DMS 273 (cell line): ENCODE results near the gene SRPX.

Experiments
- DNase-seq: peaks from one replicate; lab custom pipeline; 2025; ENCODE audit not compliant: unreplicated experiment; lab: John Stamatoyannopoulos, UW

The SRPX gene

DNA sequence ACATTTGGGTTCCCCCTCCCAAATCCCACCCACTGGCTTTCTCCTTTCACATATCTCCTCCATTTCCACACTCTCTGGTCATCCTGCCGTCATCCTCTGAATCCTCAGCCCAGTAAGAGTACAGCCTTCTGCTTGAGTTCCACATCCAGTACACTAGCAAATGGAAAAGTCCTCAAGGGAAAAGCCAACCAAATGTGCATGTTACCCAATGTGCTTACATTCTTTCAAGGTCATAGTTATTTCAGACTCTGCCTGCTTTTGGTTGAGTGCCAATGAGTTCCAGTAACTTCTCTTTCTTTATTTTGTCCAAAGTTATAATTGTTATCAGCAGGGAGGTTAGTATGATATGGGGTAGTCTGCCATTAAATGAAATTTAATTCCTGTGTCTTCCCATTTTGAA is 78.1 kb downstream of the SRPX start:
- no peak for DNase-seq

DNA sequence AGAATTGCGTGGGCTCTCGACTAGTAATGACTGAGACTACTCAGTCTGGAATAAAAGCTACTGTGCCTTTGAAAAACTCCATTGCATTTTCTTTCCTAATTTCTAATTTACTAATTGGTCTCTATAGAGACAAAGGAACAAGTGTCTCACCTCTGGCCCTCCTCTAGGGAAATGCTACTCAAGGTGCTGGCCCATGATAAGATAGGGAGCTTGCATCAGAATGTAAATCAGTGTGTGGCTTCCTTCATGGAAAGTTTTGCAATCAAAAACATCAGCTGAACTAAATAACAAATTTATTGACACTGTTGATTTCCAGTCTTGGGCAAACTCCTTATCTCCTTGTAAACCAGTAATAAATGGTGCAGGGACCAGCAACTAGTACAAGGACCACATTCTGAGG is 81.8 kb downstream of the SRPX start:
- no peak for DNase-seq

DNA sequence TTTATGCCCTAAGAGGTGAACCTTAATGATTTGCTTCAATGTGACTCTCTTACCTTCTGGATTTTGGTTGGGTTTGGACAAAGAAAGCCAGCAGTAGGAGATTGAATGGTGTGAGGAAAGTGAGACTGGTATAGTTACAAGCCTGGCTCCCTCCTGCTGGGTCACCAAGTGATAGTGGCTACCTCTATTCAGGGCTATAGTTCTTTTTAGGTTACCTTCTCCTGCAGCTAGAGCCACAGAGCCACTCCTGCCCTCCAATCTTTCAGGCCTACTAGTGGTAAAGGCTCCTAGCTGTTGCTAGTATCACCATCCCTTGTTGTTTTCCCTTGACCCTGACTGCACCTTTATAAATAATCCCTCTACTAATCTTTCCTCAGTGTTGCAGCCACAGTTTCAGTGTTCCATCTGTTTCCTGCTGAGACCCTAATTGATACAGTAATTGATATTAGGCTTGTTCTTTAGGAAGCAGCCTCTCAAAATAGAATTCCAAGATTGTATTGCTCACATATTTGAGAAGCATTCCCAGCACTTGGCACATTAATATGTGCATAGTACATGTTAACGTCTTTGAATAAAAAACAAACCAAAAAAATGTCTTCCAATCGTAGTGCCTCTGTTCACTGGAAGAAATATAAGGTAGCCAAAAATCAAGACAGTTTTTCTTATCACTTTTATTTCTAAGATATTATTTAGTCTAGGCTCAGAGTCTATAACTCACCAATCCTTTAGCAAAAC is 82.3 kb downstream of the SRPX start:
- no peak for DNase-seq

DNA sequence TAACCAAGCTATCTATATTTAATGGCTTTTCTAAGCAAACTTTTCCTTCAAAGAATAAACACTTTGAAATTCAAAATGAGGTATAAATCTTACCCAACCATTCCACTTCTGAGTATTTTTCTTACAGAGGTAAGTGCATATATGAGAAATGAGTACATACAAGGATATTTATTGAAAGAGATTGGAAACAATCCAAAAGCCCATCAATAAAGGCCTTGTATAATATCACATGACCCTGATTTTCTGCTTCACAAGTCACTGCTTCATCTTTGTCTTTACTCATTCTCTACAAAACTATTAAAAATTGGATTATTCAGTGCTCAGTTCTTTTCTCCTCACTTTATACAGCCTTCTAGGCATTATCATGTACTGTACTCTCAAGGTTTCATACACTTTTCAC is 91.3 kb downstream of the SRPX start:
- no peak for DNase-seq

DNA sequence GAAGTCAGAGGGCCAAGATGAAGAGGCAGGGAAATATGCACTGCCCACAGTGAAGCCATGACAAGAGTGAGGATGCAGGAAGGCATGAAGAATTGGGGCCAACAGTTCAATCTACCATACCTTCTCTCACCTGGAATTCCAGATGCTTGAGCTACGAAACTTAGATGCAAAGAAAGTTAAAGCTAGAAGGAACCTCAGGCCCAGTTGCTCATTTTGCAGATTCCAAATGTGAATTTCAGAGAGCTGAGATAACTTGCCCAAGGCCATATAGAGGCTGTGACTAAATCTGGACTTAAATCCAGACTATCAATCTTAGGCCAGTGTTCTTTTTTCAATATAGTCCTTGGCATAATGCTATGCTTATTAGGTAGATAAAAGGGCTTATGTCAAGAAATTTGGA is 92.7 kb downstream of the SRPX start:
- DNase-seq = no peak

DNA sequence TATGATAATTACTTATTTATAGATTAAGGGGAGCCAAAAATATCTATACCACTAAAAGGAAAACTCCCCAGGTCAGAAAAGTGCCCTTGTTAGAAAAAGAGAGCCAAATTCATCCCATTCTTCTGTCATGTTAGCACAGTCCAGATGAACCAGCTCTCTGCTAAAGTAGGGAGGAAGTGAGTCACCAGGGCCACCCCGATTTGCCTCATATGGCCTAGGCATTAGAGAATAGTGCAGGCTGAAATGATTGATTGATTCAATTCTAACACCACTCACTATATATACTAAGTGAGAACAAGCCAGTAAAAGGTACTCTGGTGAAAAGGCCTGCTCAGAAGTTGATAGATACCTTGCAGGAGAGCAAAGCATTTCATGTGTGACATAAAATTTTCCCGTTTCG is 94.5 kb downstream of the SRPX start:
- DNase-seq = no peak

DNA sequence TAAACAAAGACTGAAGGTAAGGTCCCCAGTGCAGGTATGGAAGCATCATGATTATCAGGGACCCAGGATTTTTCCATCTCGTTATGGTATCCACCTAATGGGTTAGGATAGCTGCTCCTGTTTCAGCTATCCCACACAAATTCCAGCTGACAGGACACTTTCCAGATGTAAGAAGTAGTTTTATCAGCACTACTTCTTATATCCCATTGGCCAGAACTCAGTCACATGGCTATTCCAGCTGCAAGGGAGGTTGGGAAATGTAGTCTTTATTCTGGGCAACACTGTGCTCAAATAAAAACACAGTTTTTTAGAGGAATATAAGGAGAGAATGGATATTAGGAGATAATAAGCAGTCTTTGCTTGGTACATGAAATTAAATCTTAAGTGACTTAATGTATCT is 96.7 kb downstream of the SRPX start:
- DNase-seq = no peak

DNA sequence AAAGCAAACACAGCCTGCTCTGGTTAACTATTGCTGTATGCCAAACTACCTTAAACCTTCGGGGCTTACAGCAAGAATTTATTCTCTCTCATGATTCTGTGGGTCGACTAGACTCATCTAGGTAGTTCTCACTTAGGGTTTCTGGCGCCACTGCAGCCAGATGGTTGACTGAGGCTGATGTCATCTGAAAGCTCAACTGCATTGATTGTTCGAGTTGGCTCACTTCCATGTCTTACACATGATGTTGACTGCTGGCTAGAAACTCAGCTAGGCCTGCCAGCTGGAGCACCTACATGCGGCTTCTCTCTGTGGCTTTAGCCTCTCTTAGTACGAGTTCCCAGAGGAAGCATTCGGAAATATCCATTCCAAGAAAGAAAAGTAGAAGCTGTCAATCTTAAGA is 103.2 kb downstream of the SRPX start:
- DNase-seq = peak; percentile 96

DNA sequence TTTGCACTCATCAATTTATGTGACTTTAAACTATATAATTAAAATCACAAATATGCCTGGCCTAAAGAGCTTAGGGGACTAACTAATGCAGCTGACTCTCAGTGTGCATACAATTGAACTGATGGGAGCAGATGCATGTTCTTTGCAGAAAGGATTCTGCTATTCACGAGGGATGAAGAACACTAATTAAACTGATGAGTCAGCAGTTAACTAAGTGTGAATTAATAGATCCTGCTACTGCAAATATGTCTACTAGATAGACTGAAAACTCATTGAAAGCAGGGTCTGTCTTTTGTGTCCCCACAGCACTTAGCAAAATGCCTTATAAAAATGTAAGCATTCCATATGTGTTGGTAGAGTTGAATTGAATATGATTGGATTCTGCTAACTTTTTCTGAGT is 104.0 kb downstream of the SRPX start:
- peak; percentile 53 for DNase-seq

DNA sequence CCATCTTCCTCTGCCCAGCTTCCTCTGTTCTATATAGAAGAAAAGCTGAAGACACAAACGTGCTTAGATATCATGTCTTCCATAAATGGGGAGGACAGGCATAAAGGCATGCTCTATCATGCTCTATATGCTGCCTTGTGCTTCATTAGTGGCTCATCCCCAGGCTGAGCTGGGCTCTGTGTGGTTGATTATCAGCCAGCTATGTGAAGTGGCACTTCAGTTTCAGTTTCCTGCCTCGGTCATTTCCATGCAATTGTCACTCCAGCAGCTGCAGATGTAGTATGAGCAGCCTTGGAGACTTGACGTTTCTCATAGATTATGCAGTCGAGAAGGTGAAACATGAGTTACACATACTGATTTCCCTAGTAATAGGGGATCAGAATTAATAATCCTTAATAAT is 108.1 kb downstream of the SRPX start:
- no peak for DNase-seq

DNA sequence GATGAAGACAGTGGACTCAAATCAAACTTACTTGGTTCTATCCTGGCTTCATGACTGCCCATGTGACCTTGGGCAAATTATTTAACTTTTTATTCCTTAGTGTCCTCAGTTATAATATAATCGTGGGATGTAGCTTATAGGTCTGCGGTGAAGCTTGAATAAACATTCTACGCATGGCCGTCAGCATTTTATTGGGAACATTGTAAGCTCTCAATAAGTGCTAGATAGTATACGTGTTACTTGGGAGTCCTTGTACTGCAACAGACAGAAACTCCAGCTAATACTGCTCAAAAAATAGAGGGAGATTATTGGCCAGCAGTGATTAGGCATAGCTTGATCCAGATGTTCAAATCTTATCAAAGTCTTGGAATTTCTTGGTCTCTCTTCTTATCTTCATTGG is 109.5 kb downstream of the SRPX start:
- no peak for DNase-seq

DNA sequence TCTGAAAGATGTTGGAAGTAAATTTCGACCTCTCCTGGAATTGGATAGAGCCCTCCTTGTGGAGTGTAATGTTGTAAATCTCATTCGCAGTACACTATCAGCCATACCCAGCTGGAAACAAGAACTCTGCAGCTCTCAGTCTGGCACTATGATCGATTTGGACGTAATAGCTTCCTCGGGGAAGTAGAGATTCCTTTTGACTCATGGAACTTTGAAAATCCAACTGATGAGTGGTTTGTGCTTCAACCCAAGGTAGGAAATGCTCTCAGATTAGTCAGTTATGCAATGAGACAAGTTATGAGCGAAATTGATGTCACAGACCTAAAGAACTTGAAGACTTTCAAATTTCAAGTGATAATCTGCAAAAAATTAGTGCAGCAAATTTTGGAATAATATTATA is 110.4 kb downstream of the SRPX start:
- DNase-seq = no peak

DNA sequence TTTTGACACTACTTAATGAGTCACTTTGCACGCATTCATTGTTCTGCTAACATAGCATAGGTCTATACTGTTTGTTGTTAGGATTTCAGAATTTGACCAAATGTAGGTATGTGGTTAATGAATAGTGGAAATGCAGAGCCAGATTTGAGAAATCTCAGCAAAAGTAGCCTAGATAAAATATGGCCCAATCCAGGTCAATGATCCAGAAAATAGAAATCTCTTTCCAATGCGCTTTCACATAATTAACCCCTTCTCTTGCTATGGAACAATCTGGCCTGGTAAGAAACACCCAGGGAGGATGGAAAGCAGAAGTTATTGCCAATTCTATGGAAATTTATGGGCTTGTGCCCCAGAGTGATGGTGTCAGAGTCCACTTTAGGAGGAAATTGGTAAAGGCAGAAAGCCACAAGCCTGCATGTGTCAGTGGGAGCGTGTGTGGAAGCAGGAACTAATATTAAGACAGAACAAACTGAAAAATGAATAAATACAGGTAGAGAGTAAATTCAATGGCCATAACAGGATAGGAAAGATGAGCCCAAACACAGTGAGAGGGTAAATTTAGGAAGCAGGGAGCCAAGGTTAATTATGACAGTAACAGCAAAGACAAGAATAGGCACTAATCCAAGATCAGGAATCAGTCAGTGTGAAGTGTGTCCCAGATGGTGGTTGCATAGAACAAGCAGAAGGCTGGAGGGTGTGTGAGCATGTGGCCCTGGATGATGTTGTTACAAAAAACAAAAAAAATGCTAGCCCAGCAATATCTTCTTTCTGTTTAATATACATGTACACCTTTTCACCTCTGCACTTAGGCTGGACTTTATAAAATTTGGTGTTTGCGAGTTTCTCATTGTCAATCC is 111.4 kb downstream of the SRPX start:
- peak; percentile 67 for DNase-seq

DNA sequence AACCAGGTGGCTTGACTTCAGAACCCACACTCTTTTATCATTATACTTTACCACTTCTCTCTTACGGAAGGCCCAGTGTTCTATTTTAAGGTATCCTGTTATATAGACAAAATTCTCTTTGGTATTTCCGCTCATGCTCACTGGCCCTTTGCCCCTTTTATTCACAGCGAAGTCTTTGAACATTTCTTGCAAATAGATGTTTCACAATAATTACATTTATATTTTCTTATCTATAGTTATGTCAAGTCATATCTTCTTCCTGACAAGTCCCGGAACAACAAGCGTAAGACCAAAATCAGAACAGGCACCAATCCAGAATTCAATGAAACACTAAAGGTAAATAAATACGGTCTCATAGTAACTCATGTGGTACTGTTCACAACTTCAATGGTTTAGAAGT is 112.3 kb downstream of the SRPX start:
- no peak for DNase-seq

DNA sequence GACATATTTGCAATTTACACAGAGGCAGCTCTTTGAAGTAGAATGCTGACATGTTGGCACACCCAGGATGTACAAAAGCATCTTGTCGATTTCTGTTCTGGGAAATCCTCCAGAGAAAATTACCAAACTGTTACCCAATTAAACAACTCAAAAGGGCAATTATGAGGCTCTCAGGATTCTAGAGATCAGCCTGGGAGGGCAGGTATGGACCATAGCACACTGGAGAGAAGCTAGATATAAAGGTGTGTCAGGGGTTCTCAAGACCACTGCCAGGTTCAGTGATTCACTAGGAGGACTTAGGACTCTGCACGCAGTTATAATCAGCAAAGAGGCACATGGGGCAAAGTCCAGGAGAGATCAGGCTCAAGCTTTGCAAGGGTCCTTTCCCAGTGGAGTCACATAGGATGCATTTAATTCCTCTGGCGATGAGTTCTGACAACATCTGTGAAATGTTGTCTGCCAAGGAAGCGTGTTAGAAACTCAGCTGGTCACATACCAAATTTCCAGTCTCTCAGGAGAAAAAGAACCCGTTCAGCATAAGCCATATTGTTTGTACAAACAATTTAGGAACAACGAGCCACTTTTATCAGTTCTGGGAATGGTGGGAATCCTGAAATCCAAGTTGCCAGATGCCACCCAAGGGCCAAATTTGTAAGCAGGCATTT is 113.5 kb downstream of the SRPX start:
- DNase-seq = peak; percentile 27

DNA sequence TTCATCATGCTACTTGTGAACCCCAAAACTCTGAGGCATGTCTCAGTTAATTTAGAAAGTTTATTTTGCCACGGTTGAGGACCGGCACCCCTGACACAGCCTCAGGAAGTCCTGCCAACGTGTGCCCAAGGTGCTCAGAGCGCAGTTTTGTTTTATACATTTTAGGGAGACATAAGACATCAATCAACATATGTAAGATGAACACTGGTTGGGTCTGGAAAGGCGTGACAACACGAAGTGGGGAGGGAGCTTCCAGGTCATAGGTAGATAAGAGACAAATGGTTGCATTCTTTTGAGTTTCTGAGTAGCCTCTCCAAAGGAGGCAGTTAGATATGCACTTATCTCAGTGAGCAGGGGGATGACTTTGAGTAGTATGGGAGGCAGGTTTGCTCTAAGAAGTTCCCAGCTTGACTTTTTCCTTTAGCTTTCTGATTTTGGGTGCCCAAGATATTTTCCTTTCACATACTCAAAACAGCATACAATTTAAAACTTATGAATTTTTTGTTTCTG is 115.4 kb downstream of the SRPX start:
- DNase-seq = no peak

DNA sequence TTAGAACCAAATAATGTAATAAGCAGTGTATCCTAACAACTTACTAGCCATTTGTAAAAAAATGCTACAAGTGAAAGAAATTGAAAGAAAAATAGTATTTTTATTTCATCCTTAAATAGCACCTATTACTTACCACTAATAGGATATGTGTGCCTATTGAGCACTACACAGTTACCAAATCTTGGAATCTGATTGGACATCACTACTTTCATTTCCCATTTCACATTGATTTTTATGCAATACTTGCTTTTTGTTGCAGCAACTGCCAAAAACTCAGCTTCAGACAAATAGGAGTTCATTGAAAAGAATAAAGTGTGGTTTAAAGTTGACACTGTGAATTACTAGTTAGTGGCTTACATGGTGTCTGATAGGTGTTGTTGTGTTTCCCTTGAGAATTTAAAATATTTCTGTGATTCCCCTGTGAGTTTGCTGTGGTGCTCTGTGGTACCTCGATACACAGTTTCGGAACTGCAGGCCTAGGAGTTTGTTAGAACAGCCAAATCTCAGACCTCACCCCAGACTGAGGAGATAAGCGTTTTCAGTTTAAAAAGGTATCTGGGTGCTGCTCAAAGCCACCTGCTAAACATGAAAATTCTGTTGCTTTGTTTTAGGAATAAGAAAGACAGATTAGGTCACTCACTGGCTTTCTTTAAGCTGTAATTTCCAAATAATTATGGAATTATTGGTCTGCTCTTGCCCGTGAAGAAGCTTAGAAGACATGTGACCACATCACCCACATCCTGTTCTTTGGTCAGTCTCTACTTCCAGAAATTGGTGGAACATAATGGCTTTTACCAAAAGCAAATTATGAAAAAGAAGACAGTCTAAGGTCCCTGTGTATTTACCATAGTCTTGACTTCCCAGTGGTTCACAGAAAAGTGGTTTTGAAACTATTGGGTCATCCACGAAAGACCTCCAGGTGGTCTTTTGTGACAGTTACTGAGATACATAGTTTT is 116.5 kb downstream of the SRPX start:
- no peak for DNase-seq

DNA sequence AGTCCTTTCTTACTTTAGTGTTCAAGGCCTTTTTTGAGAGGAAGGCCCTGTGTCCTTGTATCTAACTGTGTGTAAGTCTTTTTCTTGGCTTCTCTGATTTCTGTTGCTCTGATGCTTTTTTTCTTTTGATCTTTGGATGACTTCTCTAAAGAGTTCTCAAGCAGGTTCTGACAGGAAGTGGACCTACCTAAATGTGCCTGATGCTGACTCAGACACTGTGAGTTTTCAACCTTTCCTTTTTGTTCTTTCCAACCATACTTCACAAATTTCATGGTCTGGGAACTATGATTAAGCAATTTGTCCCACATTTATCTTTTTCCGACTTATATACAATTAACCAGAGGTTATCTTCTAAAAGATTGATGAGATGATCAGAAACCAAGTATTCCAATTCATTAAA is 117.8 kb downstream of the SRPX start:
- no peak for DNase-seq

DNA sequence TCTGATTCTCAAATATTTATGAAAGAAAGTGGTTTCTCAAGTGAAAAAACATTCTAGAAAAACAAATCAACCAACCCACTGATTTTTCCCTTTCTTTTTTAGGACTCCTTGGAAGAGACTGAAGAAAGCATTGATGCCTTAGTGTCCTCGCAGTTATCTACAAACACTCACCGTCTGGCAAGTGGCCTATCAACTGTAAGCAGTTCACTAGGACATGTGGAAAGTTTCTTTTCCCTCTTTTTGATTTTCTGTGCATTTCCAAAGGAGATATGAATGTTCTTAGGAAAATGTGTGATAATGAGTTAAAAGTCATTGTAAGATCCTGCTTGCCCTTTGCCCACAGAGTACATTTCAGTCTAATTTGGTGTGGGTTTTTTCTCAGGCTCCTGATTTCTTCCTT is 118.4 kb downstream of the SRPX start:
- no peak for DNase-seq

DNA sequence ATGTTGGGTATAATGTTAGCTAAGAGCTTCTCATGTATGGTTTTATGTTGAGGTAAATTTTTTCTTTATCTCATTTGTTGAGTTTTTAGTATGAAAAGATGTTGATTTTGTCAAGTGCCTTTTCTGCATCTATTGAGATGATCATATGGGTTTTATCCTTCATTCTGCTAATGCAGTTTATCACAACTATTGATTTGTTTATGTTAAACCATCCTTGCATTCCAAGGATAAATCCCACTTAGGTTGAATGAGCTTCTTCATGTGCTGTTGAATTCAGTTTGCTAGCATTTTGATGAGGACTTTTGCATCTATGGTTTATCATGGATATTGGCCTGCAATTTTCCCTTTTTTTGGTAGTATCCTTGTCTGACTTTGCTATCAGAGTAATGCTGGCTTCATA is 121.0 kb downstream of the SRPX start:
- DNase-seq = no peak
